GM12878 (cell line): ENCODE measurements around the gene VSTM4. TPM values are rescaled to one million over a fixed set of nuclear protein-coding genes. Genes with fewer than 3 reads are reported as not detected.

Source experiments
- ATAC-seq: fragments of 200-7000 bp; cut with Tn5 transposase; 3 replicates; pipeline ENCODE4 v1.9.1; 2020; ENCODE audit warnings: mild to moderate bottlenecking, moderate library complexity
- BruUV-seq: library from RNA; stranded (reverse); fragments of 400-500 nt; replicated peaks from 2 replicates; lab custom pipeline; 2021; lab: Mats Ljungman, UMichigan
- CTCF ChIA-PET: fragments of 300-600 bp; sonication (Branson Sonifier 250); formaldehyde crosslinking; extraction: SDS; loops from one replicate; lab custom pipeline; 2021; ENCODE audit warnings: inconsistent platforms; lab: Yijun Ruan, JAX
- POLR2A ChIA-PET: fragments of 350-600 bp; formaldehyde crosslinking; extraction: SDS; loops from one replicate; lab custom pipeline; 2021; ENCODE audit warnings: inconsistent platforms; lab: Charles Lee
- RAD21 ChIA-PET: fragments of 300-600 bp; sonication (Branson Sonifier 250); formaldehyde crosslinking; loops from one replicate; lab custom pipeline; 2023; ENCODE audit warnings: antibody characterized with exemption; ENCODE audit not compliant: unreplicated experiment; lab: Charles Lee
- SMC1A ChIA-PET: fragments of 300-600 bp; sonication (Branson Sonifier 250); formaldehyde crosslinking; loops from one replicate; lab custom pipeline; 2023; ENCODE audit not compliant: unreplicated experiment, uncharacterized antibody; lab: Charles Lee
- DNase-seq: peaks from one replicate; pipeline ENCODE4 v3.0.0-alpha.2; 2011; ENCODE audit warnings: low read depth, low spot score
- FAIRE-seq: peaks from 3 replicates; lab custom pipeline; 2011; peaks lifted over from hg19 to GRCh38; lab: Jason Lieb, UNC
- H2AFZ ChIP-seq: 2 replicates; pipeline ENCODE4 v1.6.0; 2011; ENCODE audit warnings: low read depth, low read length, control low read depth; ENCODE audit not compliant: control insufficient read depth
- H3K27ac ChIP-seq: 2 replicates; pipeline ENCODE4 v1.5.1; 2011; ENCODE audit warnings: control low read depth; ENCODE audit not compliant: control insufficient read depth, insufficient read depth
- H3K27me3 ChIP-seq, 2 experiments: replicated peaks in 1 of 2; 2 replicates each; pipeline versions ENCODE4 v1.6.0 to v1.6.1; 2011; ENCODE audit warnings: low read length in 1 of 2; ENCODE audit not compliant: control insufficient read depth in 2 of 2, insufficient read depth in 2 of 2
- H3K36me3 ChIP-seq, 2 experiments: 2 replicates each; pipeline ENCODE4 v1.5.1; 2011; ENCODE audit warnings: low read length in 1 of 2; ENCODE audit not compliant: control insufficient read depth in 2 of 2, insufficient read depth in 2 of 2
- H3K4me1 ChIP-seq: 2 replicates; pipeline ENCODE4 v1.6.1; 2011; ENCODE audit warnings: mild to moderate bottlenecking, low read length, moderate library complexity, mixed read lengths; ENCODE audit not compliant: control insufficient read depth, insufficient read depth
- H3K4me2 ChIP-seq: 2 replicates; pipeline ENCODE4 v1.6.0; 2011; ENCODE audit warnings: control low read depth; ENCODE audit not compliant: control insufficient read depth, insufficient read depth
- H3K4me3 ChIP-seq: fragments of 200-600 bp; sonication (generic); 2 replicates; pipeline ENCODE4 v1.5.1; 2016
- H3K79me2 ChIP-seq: 2 replicates; pipeline ENCODE4 v1.6.0; 2011; ENCODE audit warnings: low read length; ENCODE audit not compliant: control insufficient read depth, insufficient read depth
- H3K9ac ChIP-seq: 2 replicates; pipeline ENCODE4 v1.8.0; 2011; ENCODE audit warnings: low read length, control low read depth, mixed read lengths; ENCODE audit not compliant: control insufficient read depth, insufficient read depth
- H3K9me3 ChIP-seq: replicated peaks from 3 replicates; pipeline ENCODE4 v1.5.1; 2011; ENCODE audit warnings: mild to moderate bottlenecking, low read length; ENCODE audit not compliant: control insufficient read depth, insufficient read depth
- H4K20me1 ChIP-seq: 2 replicates; pipeline ENCODE4 v1.6.0; 2011; ENCODE audit not compliant: control insufficient read depth, insufficient read depth
- BCL11A ChIP-seq: IDR thresholded peaks from 2 replicates; pipeline ENCODE4 v1.6.1; 2011; ENCODE audit warnings: low read depth, low read length
- BMI1 ChIP-seq: fragments of 450-650 bp; IDR thresholded peaks from 2 replicates; pipeline ENCODE4 v1.6.1; 2016; ENCODE audit warnings: mild to moderate bottlenecking, moderate library complexity, borderline replicate concordance
- IKZF1 ChIP-seq: fragments of 450-650 bp; conservative IDR thresholded peaks from 2 replicates; pipeline ENCODE4 v1.6.1; 2017; ENCODE audit warnings: antibody characterized with exemption, mild to moderate bottlenecking
- IRF4 ChIP-seq: IDR thresholded peaks from 2 replicates; pipeline ENCODE4 v1.6.1; 2011; ENCODE audit warnings: low read depth, low read length
- KLF5 ChIP-seq: fragments of 450-650 bp; IDR thresholded peaks from 2 replicates; pipeline ENCODE4 v1.6.1; 2014; ENCODE audit warnings: mild to moderate bottlenecking; ENCODE audit not compliant: partially characterized antibody
- LARP7 ChIP-seq: fragments of 450-650 bp; IDR thresholded peaks from 2 replicates; pipeline ENCODE4 v1.6.1; 2017; ENCODE audit warnings: mild to moderate bottlenecking
- MTA3 ChIP-seq: IDR thresholded peaks from 2 replicates; pipeline ENCODE4 v1.6.1; 2012; ENCODE audit warnings: low read length, inconsistent platforms, borderline replicate concordance
- PAX8 ChIP-seq: fragments of 450-650 bp; IDR thresholded peaks from 2 replicates; pipeline ENCODE4 v1.6.1; 2017; ENCODE audit warnings: mild to moderate bottlenecking, moderate library complexity
- POLR2AphosphoS5 ChIP-seq: IDR thresholded peaks from 2 replicates; pipeline ENCODE4 v1.6.1; 2011; ENCODE audit warnings: mild to moderate bottlenecking, low read length, inconsistent platforms
- RB1 ChIP-seq: fragments of 450-650 bp; formaldehyde crosslinking; IDR thresholded peaks from 2 replicates; pipeline ENCODE4 v1.6.1; 2017; ENCODE audit warnings: mild to moderate bottlenecking, borderline replicate concordance
- STAT3 ChIP-seq: IDR thresholded peaks from 2 replicates; pipeline ENCODE4 v1.6.1; 2011; ENCODE audit warnings: low read depth, low read length, improper control_type of control experiment
- WRNIP1 ChIP-seq: IDR thresholded peaks from 2 replicates; pipeline ENCODE4 v1.6.1; 2011; ENCODE audit warnings: low read depth, low read length, improper control_type of control experiment, borderline replicate concordance
- WGBS: methylation state at CpG from one replicate; pipeline ENCODE4 v1.1.6; 2016; ENCODE audit warnings: low lambda C conversion rate; ENCODE audit not compliant: insufficient replicate concordance, insufficient coverage; ENCODE audit errors: missing lambda C conversion rate; 5-methylcytosine and 5-hydroxymethylcytosine counted together
- in situ Hi-C: fragments of 300-500 bp; cut with MboI; formaldehyde crosslinking; loops from 9 replicates; pipeline ENCODE4 v1.14.3; 2018; ENCODE audit warnings: mixed read lengths
- intact Hi-C: fragments of 100-400 bp; cut with micrococcal nuclease; formaldehyde crosslinking; loops from one replicate; pipeline ENCODE4 v1.14.2; 2022; ENCODE audit not compliant: unreplicated experiment
- polyA plus RNA-seq, 11 experiments: library from polyadenylated mRNA; depleted of rRNA in 4 of 11; unstranded in 6 of 11; stranded (reverse) in 5 of 11; fragments of >200 nt; fragmentation: Nextera tagmentation in 4 of 11; fragmentation: Illumina TruSeq in 1 of 11; extraction: Ambion mirVana in 4 of 11; extraction: Trizol in 1 of 11; gene quantifications; 1 replicate in 1 of 11; 2 replicates in 10 of 11; pipeline versions ENCODE4 v1.2.1 to v1.2.3, GENCODE V29; 2011 to 2016; ENCODE audit warnings: inconsistent platforms in 2 of 11, missing spikeins in 2 of 11, low read depth in 1 of 11
- total RNA-seq, 4 experiments: library from RNA; depleted of rRNA in 3 of 4; stranded (reverse); fragments of >200 nt in 3 of 4; fragmentation: Illumina TruSeq in 1 of 4; extraction: Trizol in 1 of 4; gene quantifications; 2 replicates each; pipeline versions ENCODE4 v1.2.1 to v1.2.3, GENCODE V29; 2013 to 2021
- TF ChIP-seq, protein P1 (sequence below): fragments of 450-650 bp; IDR thresholded peaks from 2 replicates; pipeline ENCODE4 v1.6.1; 2017; ENCODE audit warnings: mild to moderate bottlenecking, moderate library complexity

The VSTM4 gene
- total and polyA plus RNA-seq, 10 of the 15 experiments (the other 5 are each of a cell fraction or from before 2014, with no cell fraction given), result 0.01 to 0.14 (median 0.02) TPM; not detected in 7

GRCh38 chr10:49038711-49039110, 76.6 kb downstream of the VSTM4 start:
- no TSS peak for BruUV-seq

More at GRCh38 chr10:49038711-49039110, 76.6 kb downstream of the VSTM4 start:
- CTCF ChIA-PET, result no interaction called here
- RAD21 ChIA-PET, result interaction anchor here (1.2 kb wide), 1 partner anchor 15 kb away, joined by 3 read pairs; no protein-coding TSS in a partner anchor
- Histone ChIP-seq H3K36me3 (no peaks in the 10 kb centered on the region), H2AFZ (no peak overlapping the region), H3K4me1 (0 out of 2 replicates have a peak, but pooled peaks cover 3% of the 10 kb centered on the region), H3K4me3 (no peak overlapping the region), H3K4me2 (no peak overlapping the region), H3K27ac (no peak overlapping the region), H3K9me3 (no peaks in the 10 kb centered on the region), H3K79me2 (no peaks in the 10 kb centered on the region), H4K20me1 (no peaks in the 10 kb centered on the region), H3K9ac (no peak overlapping the region), H3K27me3 (no peaks in the 10 kb centered on the region; a peak in 1 of 4 replicates)
- TF ChIP-seq PAX8 (no peak), KLF5 (no peak), STAT3 (no peak), IRF4 (no peak), LARP7 (no peak), BCL11A (no peak), MTA3 (no peak), WRNIP1 (no peak), RB1 (no peak), BMI1 (no peak), POLR2AphosphoS5 (no peak), IKZF1 (no peak)
- TF ChIP-seq, protein P1, sequence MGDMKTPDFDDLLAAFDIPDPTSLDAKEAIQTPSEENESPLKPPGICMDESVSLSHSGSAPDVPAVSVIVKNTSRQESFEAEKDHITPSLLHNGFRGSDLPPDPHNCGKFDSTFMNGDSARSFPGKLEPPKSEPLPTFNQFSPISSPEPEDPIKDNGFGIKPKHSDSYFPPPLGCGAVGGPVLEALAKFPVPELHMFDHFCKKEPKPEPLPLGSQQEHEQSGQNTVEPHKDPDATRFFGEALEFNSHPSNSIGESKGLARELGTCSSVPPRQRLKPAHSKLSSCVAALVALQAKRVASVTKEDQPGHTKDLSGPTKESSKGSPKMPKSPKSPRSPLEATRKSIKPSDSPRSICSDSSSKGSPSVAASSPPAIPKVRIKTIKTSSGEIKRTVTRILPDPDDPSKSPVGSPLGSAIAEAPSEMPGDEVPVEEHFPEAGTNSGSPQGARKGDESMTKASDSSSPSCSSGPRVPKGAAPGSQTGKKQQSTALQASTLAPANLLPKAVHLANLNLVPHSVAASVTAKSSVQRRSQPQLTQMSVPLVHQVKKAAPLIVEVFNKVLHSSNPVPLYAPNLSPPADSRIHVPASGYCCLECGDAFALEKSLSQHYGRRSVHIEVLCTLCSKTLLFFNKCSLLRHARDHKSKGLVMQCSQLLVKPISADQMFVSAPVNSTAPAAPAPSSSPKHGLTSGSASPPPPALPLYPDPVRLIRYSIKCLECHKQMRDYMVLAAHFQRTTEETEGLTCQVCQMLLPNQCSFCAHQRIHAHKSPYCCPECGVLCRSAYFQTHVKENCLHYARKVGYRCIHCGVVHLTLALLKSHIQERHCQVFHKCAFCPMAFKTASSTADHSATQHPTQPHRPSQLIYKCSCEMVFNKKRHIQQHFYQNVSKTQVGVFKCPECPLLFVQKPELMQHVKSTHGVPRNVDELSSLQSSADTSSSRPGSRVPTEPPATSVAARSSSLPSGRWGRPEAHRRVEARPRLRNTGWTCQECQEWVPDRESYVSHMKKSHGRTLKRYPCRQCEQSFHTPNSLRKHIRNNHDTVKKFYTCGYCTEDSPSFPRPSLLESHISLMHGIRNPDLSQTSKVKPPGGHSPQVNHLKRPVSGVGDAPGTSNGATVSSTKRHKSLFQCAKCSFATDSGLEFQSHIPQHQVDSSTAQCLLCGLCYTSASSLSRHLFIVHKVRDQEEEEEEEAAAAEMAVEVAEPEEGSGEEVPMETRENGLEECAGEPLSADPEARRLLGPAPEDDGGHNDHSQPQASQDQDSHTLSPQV, result no peak
- 30% methylated on average over 5 of the region's 5 CpGs for WGBS
- no peak for DNase-seq
- POLR2A ChIA-PET, result no interaction called here
- no peak for ATAC-seq
- intact Hi-C loops (no loop called here), in situ Hi-C loops (no loop called here)
- SMC1A ChIA-PET, result interaction anchor here (2.0 kb wide), 1 partner anchor 14 kb away, joined by 5 read pairs; no protein-coding TSS in a partner anchor
- FAIRE-seq, result no peak
